Pancreas (tissue), 10 donors: ENCODE results near the gene TMEM63A. TPM values are rescaled to one million over a fixed set of nuclear protein-coding genes. Genes with fewer than 3 reads are reported as not detected.

ENCODE experiments used
- ATAC-seq, 4 donors: fragments of 200-7000 bp; cut with Tn5 transposase; one replicate each; pipeline versions ENCODE4 v1.8.0 to v1.9.1; 2020; ENCODE audit warnings: mild to moderate bottlenecking in 4 of 4, moderate library complexity in 4 of 4
- DNase-seq, 6 donors: peaks; one replicate each; pipeline ENCODE4 v3.0.0-alpha.2; 2020
- FAIRE-seq: peaks from 2 replicates; lab custom pipeline; 2012; peaks lifted over from hg19 to GRCh38; lab: Jason Lieb, UNC
- H3K27ac ChIP-seq, 4 donors: fragments of 200-600 bp; sonication (generic); 1 replicate in 3 of 4; 2 replicates in 1 of 4; pipeline versions ENCODE4 v1.5.0 to v1.8.0; 2020
- H3K27me3 ChIP-seq, 4 donors: fragments of 200-600 bp; one replicate each; pipeline ENCODE4 v1.8.0; 2021
- H3K36me3 ChIP-seq, 3 donors: fragments of 200-600 bp; sonication (generic) in 1 of 3; one replicate each; pipeline versions ENCODE4 v1.5.0 to v1.8.0; 2020 to 2021
- H3K4me1 ChIP-seq, 3 donors: fragments of 200-600 bp; one replicate each; pipeline ENCODE4 v1.8.0; 2021
- H3K4me3 ChIP-seq, 4 donors: fragments of 200-600 bp; sonication (generic) in 2 of 4; one replicate each; pipeline versions ENCODE4 v1.5.0 to v1.8.0; 2020 to 2021
- H3K9me3 ChIP-seq, 4 donors: fragments of 200-600 bp; one replicate each; pipeline ENCODE4 v1.8.0; 2021
- WGBS, 2 donors: extraction: QIAGEN DNeasy Blood & Tissue Kit; methylation state at CpG; one replicate each; pipeline ENCODE4 v1.1.7; 2013; 5-methylcytosine and 5-hydroxymethylcytosine counted together
- intact Hi-C, 3 donors: fragments of 100-400 bp; cut with DNase I; formaldehyde crosslinking; loops; one replicate each; pipeline versions ENCODE4 v1.11.1 to v1.14.2; 2022
- polyA plus RNA-seq, 2 donors: library from polyadenylated mRNA; stranded (reverse); fragments of 200-250 nt; gene quantifications; one replicate each; pipeline ENCODE4 v1.2.3, GENCODE V29; 2013
- total RNA-seq, 6 donors: library from RNA; stranded (reverse); fragmentation: NEBNext Ultra II Directional in 4 of 6; extraction: Animal tissue kit (Norgen Biotek cat#: 25700) in 4 of 6; gene quantifications; one replicate each; pipeline versions ENCODE4 v1.2.1 to v1.2.4, GENCODE V29; 2021 to 2023
- TF ChIP-seq, protein P1 (sequence below), 4 donors: fragments of 200-600 bp; sonication (generic) in 3 of 4; IDR thresholded peaks; one replicate each; pipeline versions ENCODE4 v1.5.0 to v1.8.0; 2021; ENCODE audit warnings: antibody characterized with exemption in 4 of 4
- donor health status: healthy with polysubstance abuse.
- donor health status: DM: no; HTN: no; CAD: no; lungs with moderate emphysema.
- donor health status: DM: no; HTN: no; CAD: no.
- donor health status: control.
- donor health status: control.
- donor health status: Bipolar disorder and iron deficiency.
- donor health status: DM: yes; HTN: yes; CAD: no.
- donor health status: DM: no; HTN: no; CAD: no.
- donor health status: DM: no; HTN: no; CAD: no.
- donor health status: DM: yes; HTN: yes; CAD: no.

TMEM63A gene
- total and polyA plus RNA-seq, 8 donors, result 56.3 to 185 (median 84.0) TPM

DNA sequence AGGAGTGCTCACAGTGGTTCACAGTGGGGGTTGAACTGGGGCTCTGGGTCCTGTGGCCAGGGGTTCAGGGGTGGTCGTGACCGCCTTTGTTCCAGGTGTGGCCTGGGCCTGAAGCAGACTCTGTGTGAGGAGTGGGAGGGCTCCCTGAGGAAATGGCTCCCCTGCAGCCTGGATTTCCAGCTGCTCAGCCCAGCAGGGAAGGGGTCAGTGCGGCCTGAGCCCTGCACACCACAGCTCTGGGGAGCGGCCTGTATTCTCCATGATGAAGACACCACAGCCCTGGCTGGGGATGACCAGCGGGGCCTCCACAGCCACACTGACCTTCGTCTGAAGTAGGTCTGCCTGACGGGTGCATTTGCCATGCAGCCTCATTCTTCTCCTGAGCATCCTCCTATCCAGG is 25.2 kb upstream of the TMEM63A start:
- TF ChIP-seq, protein P1, sequence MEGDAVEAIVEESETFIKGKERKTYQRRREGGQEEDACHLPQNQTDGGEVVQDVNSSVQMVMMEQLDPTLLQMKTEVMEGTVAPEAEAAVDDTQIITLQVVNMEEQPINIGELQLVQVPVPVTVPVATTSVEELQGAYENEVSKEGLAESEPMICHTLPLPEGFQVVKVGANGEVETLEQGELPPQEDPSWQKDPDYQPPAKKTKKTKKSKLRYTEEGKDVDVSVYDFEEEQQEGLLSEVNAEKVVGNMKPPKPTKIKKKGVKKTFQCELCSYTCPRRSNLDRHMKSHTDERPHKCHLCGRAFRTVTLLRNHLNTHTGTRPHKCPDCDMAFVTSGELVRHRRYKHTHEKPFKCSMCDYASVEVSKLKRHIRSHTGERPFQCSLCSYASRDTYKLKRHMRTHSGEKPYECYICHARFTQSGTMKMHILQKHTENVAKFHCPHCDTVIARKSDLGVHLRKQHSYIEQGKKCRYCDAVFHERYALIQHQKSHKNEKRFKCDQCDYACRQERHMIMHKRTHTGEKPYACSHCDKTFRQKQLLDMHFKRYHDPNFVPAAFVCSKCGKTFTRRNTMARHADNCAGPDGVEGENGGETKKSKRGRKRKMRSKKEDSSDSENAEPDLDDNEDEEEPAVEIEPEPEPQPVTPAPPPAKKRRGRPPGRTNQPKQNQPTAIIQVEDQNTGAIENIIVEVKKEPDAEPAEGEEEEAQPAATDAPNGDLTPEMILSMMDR (IDR thresholded peaks at IDR 0.05), result no peak
- intact Hi-C loops, result no loop called here
- Histone ChIP-seq H3K4me3 (no peak overlapping the region), H3K4me1 (peaks cover 0 to 5% (median 0%) of the 10 kb centered on the region in 3 donors), H3K9me3 (no peaks in the 10 kb centered on the region), H3K27ac (no peak overlapping the region), H3K27me3 (no peaks in the 10 kb centered on the region), H3K36me3 (no peaks in the 10 kb centered on the region)
- ATAC-seq (no peak), FAIRE-seq (no peak), DNase-seq (no peak)
- 86 to 97% methylated on average over 7 of the region's 7 CpGs for WGBS, 2 donors

- Histone ChIP-seq H3K4me3 (no peak overlapping the region), H3K4me1 (peaks cover 0 to 5% (median 0%) of the 10 kb centered on the region in 3 donors), H3K9me3 (no peaks in the 10 kb centered on the region), H3K27ac (no peak overlapping the region), H3K36me3 (no peaks in the 10 kb centered on the region), H3K27me3 (no peaks in the 10 kb centered on the region)
- ATAC-seq, result no peak
- intact Hi-C loops, result no loop called here
- TF ChIP-seq, protein P1 (IDR thresholded peaks at IDR 0.05), result no peak
- FAIRE-seq, result no peak
- no peak for DNase-seq
- WGBS, 2 donors, result 89 to 91% methylated on average over 6 of the region's 6 CpGs
Observed at GRCh38 chr1:225906467-225906866, 24.3 kb upstream of the TMEM63A start.

GRCh38 chr1:225903623-225904022 is 21.4 kb upstream of the TMEM63A start:
- Histone ChIP-seq H3K4me3 (no peak overlapping the region), H3K9me3 (no peaks in the 10 kb centered on the region), H3K4me1 (no peaks in the 10 kb centered on the region), H3K36me3 (no peaks in the 10 kb centered on the region), H3K27ac (no peak overlapping the region), H3K27me3 (no peaks in the 10 kb centered on the region)
- DNase-seq (no peak), ATAC-seq (no peak), FAIRE-seq (no peak)
- 86 to 92% methylated on average over 4 of the region's 4 CpGs for WGBS, 2 donors
- TF ChIP-seq, protein P1 (IDR thresholded peaks at IDR 0.05), result no peak
- intact Hi-C loops, result no loop called here

GRCh38 chr1:225899044-225899925 is 17.1 kb upstream of the TMEM63A start:
- no peak overlapping the region for H3K27ac ChIP-seq
- FAIRE-seq (no peak), ATAC-seq (no peak), DNase-seq (no peak)
- TF ChIP-seq, protein P1 (IDR thresholded peaks at IDR 0.05), result no peak
- H3K36me3 ChIP-seq, result no peaks in the 10 kb centered on the region
- H3K27me3 ChIP-seq, result no peaks in the 10 kb centered on the region
- H3K9me3 ChIP-seq, result no peaks in the 10 kb centered on the region
- peaks cover 0 to 17% (median 12%) of the 10 kb centered on the region in 3 donors for H3K4me1 ChIP-seq
- intact Hi-C loops, result no loop called here
- H3K4me3 ChIP-seq, result no peak overlapping the region
- WGBS, 2 donors, result 65 to 69% methylated on average over 4 of the region's 4 CpGs
